D721Med (cell line): ENCODE data around the gene PARP12.

ENCODE experiments used
- DNase-seq: peaks from one replicate; pipeline ENCODE4 v3.0.0; 2011; ENCODE audit warnings: low spot score; ENCODE audit not compliant: insufficient read length
- FAIRE-seq: peaks from 2 replicates; lab custom pipeline; 2011; peaks lifted over from hg19 to GRCh38; lab: Jason Lieb, UNC
- CTCF ChIP-seq: IDR thresholded peaks from 2 replicates; pipeline ENCODE4 v1.5.1; 2012; ENCODE audit warnings: mild to moderate bottlenecking, control low read depth; ENCODE audit not compliant: insufficient read depth; ENCODE audit errors: missing control alignments

PARP12 gene

GRCh38 chr7:139992353-139993044 is 70.3 kb downstream of the PARP12 start:
- DNase-seq = no peak
- no peak for FAIRE-seq
- no peak for TF ChIP-seq CTCF

GRCh38 chr7:139991911-139992310 is 70.8 kb downstream of the PARP12 start:
- DNase-seq (no peak), FAIRE-seq (no peak)
- no peak for TF ChIP-seq CTCF

GRCh38 chr7:139991269-139991666 is 71.5 kb downstream of the PARP12 start:
- FAIRE-seq = no peak
- no peak for TF ChIP-seq CTCF
- DNase-seq = no peak

- FAIRE-seq (no peak), DNase-seq (no peak)
- TF ChIP-seq CTCF = no peak
These were observed 72.0 kb downstream of the PARP12 start for GRCh38 chr7:139990571-139991268.

- no peak for DNase-seq
- FAIRE-seq = no peak
- no peak for TF ChIP-seq CTCF
These were observed 72.6 kb downstream of the PARP12 start for GRCh38 chr7:139990142-139990535.

- FAIRE-seq (no peak), DNase-seq (no peak)
- TF ChIP-seq CTCF = no peak
These were observed 73.2 kb downstream of the PARP12 start for GRCh38 chr7:139989366-139990141.
